Inflammatory macrophage treated with lipopolysaccharide for 1 hour (primary cell): ENCODE results near the gene TAS2R19.
"Not testable (repeated sequence)": the region's sequence is repeated elsewhere in the genome, so short reads cannot be mapped to it uniquely, and the experiment has no call there.

ENCODE experiments used
- DNase-seq, 2 donors: peaks; one replicate each; pipeline ENCODE4 v3.0.0-alpha.2; 2020 to 2022

The TAS2R19 gene

GRCh38 chr12:11022520-11022919 lies at the start of gene TAS2R19:
TAS2R19 (minus strand) TSS chr12:11022620; CDS start chr12:11022571, 49 bp downstream.
- no peak for DNase-seq

GRCh38 chr12:11071414-11071813 lies 49.0 kb upstream of the TAS2R19 start:
- no peak for DNase-seq

DNA sequence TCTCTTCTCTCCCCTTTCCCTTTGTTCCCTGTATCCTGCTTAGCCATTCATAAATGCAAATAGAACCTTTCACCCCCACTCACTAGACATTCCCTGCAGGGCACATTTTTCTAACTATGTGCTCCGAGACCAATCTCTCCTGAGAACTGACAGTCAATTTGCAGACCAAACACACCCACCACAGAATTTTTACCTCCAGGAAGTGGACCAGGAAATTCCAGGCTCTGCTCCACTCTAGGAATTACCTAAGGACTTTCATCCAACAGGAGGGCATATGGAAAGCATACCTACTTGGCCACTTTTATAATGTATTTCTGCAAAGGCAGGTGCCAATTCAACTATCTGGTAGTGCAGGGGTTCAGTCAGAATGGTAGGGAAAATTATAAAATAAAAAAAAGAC lies 48.6 kb upstream of the TAS2R19 start:
- no peak for DNase-seq

DNA sequence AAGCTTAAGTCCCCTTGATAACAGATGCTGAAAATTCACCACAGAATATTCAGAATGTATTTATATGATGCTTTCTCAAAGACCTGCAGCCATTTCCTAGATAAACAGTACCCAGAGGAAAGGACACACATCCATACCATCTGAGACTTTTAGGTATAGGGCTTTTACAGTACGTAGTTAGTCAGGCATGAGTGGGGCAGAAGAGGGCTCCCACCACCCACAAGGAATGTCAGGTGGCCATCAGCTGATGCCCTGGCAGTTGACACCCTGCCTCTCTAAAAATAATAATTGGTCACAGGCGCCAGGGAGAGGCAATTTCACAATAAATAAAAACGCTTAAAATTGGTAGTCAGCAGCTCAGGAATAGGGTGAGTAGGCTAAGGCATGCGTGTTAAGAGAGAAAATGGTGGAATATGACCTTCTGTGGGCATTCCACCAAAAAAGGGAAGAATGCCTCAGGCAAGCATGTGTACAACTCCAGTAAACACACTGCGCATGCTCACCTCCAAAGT lies 47.5 kb upstream of the TAS2R19 start:
- peak in 1 of 2 donors; percentile 3 for DNase-seq

DNA sequence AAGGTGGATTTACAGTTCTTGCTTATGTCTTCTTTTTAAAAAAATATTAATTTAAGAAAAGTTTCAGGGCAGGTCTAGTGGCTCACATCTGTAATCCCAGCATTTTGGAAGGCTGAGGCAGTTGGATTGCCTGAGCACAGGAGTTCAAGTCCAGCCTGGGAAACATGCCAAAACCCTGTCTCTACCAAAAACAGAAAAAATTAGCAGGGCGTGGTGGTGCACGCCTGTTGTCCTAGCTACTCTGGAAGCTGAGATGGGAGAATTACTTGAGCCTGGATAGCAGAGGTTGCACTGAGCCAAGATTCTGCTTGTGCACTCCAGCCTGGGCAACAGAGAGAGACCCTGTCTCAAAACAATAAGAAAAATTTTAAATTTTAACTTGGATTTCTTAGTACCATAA lies 45.1 kb upstream of the TAS2R19 start:
- no peak for DNase-seq

- DNase-seq: not testable (repeated sequence)
Observed at GRCh38 chr12:11062194-11062593, 39.8 kb upstream of the TAS2R19 start, which contains the start of gene TAS2R46. TAS2R46 (minus strand) TSS chr12:11062294; CDS start chr12:11062294, 0 bp downstream.

GRCh38 chr12:11059784-11060183 lies 37.4 kb upstream of the TAS2R19 start:
- peak in 1 of 2 donors; percentile 8 for DNase-seq

GRCh38 chr12:11059041-11059440 lies 36.6 kb upstream of the TAS2R19 start:
- no peak for DNase-seq

GRCh38 chr12:11055306-11055705 lies 32.9 kb upstream of the TAS2R19 start:
- DNase-seq: no peak

GRCh38 chr12:11049806-11050531 lies 27.5 kb upstream of the TAS2R19 start:
- DNase-seq: not testable (repeated sequence)

DNA sequence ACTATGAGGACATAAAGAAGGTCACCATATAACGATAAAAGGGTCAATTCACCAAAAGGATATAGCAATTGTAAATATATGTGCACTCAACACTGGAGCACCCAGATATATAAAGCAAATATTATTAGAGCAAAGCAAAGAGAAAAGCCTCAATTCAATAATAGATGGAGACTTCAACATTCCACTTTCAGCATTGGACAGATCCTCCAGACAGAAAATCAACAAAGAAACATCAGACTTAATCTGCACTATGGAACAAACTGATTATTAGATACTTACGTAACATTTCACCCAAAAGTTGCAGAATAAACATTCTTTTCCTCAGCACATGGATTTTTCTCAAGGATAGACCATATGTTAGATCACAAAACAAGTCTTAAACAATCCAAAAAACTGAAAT lies 18.9 kb upstream of the TAS2R19 start:
- not testable (repeated sequence) for DNase-seq

DNA sequence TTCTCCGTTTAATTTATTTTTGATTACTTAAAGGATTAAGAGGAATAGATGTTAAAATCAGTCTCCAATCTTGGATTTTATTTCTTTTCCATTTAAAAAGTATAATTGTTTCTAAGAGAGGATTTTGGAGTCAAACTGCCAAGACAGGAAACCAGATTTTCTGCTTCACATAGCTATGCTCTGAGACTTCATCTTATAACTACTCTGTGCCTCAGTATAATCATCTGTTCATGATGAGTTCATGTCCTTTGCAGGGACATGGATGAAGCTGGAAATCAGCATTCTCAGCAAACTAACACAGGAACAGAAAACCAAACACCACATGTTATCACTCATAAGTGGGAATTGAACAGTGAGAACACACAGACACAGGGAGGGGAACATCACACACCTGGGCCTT lies 17.7 kb upstream of the TAS2R19 start:
- DNase-seq: no peak

DNA sequence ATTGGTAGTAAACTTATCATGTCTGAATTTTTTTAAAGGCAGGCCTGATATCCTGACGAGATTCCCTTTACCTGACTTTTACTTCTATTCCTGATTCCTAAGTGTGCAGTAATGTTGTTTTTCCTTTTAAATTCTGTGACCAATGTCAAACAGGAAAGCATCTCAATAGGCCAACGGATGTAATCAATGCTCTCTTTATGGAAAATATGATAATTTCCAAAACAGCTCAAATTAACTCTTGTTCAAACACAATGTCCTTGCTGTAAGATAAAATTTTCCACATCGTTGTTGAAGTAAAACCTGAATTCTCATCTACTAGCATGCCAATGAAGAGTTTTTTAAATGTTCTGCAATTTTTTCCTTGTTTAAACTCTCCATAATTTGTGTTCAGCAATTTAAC lies 16.8 kb upstream of the TAS2R19 start:
- DNase-seq: no peak

- not testable (repeated sequence) for DNase-seq
Observed at GRCh38 chr12:11033959-11034358, 11.5 kb upstream of the TAS2R19 start.

GRCh38 chr12:11031307-11031706 lies 8.9 kb upstream of the TAS2R19 start, which contains the start of gene TAS2R31:
TAS2R31 (minus strand) TSS chr12:11031407; CDS start chr12:11031335, 72 bp downstream.
- DNase-seq: no peak

DNA sequence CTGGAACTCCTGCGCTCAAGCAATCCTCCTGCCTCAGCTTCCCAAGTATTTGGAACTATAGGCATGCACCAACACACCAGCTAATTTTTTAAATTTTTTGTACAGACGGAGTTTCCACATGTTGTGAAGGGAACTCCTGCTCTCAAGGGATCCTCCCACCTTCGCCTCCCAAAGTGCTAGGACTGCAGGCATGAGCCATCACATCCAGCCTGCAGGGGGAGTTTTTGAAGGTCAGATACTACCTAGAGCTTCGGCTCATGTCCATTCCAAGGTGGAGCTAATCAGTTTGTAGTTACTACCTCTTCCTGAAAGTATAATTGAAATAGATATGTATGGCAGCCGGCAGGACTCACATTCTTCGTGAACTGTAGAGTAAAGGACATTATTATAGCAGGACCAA lies 3.7 kb upstream of the TAS2R19 start:
- DNase-seq: no peak

DNA sequence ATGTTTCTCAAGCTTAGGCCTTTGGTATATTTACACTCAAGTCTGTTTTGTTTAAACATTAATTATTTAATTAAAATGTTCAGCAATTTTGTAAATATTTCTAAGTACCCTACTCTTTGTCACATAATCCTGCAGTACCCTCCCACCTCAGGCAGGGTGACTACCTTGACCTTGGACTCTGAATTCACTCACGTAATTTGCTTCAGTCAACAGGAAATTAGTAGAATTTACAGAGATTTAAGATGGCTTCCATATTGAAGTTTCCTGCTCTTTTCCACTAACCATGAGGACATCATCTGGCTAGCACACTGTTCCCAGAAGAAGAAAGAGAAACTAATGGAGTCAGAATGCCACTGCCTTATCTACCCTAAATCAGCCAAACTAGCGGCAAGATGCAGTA lies 967 bp upstream of the TAS2R19 start:
- no peak for DNase-seq

- DNase-seq: no peak
Observed at GRCh38 chr12:11016937-11017336, 5.5 kb downstream of the TAS2R19 start.

DNA sequence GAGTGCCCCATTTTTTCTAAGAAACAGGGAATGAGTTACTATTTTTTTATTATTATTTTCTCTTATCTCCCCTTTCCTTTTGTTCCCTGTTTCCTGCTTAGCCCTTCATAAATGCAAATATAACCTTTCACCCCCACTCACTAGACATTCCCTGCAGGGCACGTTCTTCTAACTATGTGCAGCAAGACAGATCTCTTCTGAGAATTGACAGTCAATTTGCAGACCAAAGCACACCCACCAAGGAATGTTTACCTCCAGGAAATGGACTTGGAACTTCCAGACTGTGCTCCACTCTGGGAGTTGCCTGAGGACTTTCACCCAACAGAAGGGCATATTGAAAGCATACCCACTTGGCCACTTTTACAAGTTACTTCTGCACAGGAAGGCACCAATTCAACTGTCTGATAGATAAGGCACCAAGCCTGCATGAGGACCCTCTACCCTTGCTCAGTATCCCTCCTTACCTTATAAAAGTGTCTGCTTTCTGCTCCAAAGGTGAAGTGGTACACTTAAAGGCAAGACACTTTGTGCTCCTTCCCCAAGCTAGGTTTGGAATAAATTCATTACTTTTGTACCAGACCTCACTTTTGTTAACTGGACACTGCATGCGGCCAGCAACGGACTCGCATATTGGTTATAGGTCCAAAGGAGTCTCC lies 6.5 kb downstream of the TAS2R19 start:
- DNase-seq: no peak

GRCh38 chr12:11014234-11014633 lies 8.2 kb downstream of the TAS2R19 start:
- no peak for DNase-seq

DNA sequence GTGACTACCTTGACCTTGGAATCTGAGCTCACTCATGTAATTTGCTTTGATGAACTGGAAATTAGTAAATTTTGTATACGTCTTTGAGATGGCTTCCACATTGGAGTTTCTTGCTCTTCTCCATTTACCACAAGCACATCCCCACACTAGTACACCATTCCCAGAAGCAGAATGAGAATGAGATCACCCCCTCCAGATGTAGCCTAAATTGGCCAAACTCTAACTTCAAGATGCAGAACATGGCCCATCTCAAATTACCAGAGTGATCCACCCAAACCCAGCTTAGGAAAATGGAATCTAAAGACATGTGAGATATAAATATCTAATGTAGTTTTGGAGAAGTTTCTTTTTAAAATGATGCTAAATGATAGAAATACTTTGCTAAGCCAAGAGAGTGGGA lies 14.8 kb downstream of the TAS2R19 start:
- no peak for DNase-seq

DNA sequence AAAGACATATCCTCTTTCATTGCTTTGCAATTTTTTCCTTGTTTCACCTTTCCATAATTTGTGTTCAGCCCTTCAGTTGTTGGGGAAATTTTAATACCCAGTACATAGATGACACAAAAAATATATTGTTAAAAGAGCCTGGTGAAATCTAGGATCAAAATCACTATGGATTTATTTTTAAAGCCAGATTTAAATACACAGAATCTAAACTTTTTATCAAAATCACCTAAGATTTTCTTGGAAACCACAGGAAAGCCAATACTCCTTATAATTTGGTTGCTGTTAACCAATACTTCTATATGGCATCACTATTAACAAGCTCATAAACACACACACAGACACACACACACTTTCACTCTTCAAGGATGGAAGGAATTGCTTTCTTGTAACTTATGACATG lies 24.2 kb downstream of the TAS2R19 start, which contains the start of gene TAS2R20:
Gene TAS2R20, minus strand, starts transcription at position 101 of the 400 bp plus-strand sequence. CDS start 429 bp downstream, outside the sequence.
- DNase-seq: no peak

DNA sequence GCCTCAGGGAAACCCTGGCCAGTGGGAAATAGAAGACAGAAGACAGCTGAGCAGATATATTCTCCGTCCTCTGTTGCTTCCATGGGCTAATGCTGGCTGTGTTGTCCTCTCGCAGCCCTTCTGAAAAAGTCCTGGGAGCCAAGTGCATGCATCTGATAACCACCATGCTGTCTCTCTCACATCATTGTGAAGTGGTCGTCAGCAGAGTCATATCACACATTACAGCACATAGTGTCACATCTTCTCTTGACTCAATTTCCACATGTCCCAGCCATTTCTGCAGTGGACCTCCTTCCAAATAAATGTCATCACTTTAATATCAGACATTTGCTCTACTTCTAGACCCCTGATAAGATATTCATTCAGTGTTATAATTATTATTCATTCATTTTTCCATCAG lies 28.1 kb downstream of the TAS2R19 start:
- DNase-seq: no peak

DNA sequence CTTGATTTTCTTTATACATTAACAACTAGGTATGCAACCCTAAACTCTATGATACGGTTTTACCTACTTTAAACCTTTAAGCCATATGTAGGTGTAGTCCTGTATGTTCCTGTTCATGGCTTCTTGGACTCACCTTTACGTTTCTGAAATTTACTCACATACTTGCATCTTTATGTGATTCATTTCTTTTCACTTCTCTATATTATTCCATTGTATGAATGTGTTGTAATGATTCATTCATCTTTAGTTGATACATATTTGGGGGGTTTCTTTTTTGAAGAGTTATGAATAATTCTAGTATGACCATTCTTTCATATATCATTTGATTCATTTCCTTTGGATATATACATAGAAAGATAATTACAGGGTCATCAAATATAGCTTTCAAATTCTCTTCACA lies 33.3 kb downstream of the TAS2R19 start:
- no peak for DNase-seq
